ENCODE measurements around the gene PHLPP1.

The PHLPP1 gene

GRCh38 chr18:62833494-62833893, 118.2 kb downstream of the PHLPP1 start:
- peaks cover 37% of the 10 kb centered on the region for H3K4me1 ChIP-seq (ENCODE audit: control insufficient read depth, insufficient read depth, low read length)
- H3K9me3 ChIP-seq (ENCODE audit: control insufficient read depth, insufficient read depth, low read depth, low read length): no peaks in the 10 kb centered on the region
- H3K27me3 ChIP-seq (ENCODE audit: control insufficient read depth, insufficient read depth, low read length): no peaks in the 10 kb centered on the region
- H3K9ac ChIP-seq (ENCODE audit: low read length): no peak overlapping the region
- H3K4me3 ChIP-seq (ENCODE audit: low read depth, low read length): no peak overlapping the region
- H3K27ac ChIP-seq (ENCODE audit: low read depth, low read length): 0 out of 2 replicates have a peak overlapping the region, but pooled peaks have one; percentile 14
- peaks cover 11% of the 10 kb centered on the region for H3K36me3 ChIP-seq (ENCODE audit: control insufficient read depth, insufficient read depth, low read length)

GRCh38 chr18:62834715-62835114, 119.4 kb downstream of the PHLPP1 start:
- Histone ChIP-seq H3K27me3 (ENCODE audit: control insufficient read depth, insufficient read depth, low read length) (no peaks in the 10 kb centered on the region), H3K27ac (ENCODE audit: low read depth, low read length) (no peak overlapping the region), H3K36me3 (ENCODE audit: control insufficient read depth, insufficient read depth, low read length) (peaks cover 10% of the 10 kb centered on the region), H3K4me3 (ENCODE audit: low read depth, low read length) (no peak overlapping the region), H3K9ac (ENCODE audit: low read length) (no peak overlapping the region), H3K4me1 (ENCODE audit: control insufficient read depth, insufficient read depth, low read length) (peaks cover 48% of the 10 kb centered on the region), H3K9me3 (ENCODE audit: control insufficient read depth, insufficient read depth, low read depth, low read length) (no peaks in the 10 kb centered on the region)

- Histone ChIP-seq H3K9ac (ENCODE audit: low read length) (no peak overlapping the region), H3K9me3 (ENCODE audit: control insufficient read depth, insufficient read depth, low read depth, low read length) (no peaks in the 10 kb centered on the region), H3K4me1 (ENCODE audit: control insufficient read depth, insufficient read depth, low read length) (peaks cover 52% of the 10 kb centered on the region), H3K4me3 (ENCODE audit: low read depth, low read length) (no peak overlapping the region), H3K36me3 (ENCODE audit: control insufficient read depth, insufficient read depth, low read length) (no peaks in the 10 kb centered on the region), H3K27me3 (ENCODE audit: control insufficient read depth, insufficient read depth, low read length) (no peaks in the 10 kb centered on the region), H3K27ac (ENCODE audit: low read depth, low read length) (no peak overlapping the region)
Observed at GRCh38 chr18:62837011-62837410, 121.7 kb downstream of the PHLPP1 start.

DNA sequence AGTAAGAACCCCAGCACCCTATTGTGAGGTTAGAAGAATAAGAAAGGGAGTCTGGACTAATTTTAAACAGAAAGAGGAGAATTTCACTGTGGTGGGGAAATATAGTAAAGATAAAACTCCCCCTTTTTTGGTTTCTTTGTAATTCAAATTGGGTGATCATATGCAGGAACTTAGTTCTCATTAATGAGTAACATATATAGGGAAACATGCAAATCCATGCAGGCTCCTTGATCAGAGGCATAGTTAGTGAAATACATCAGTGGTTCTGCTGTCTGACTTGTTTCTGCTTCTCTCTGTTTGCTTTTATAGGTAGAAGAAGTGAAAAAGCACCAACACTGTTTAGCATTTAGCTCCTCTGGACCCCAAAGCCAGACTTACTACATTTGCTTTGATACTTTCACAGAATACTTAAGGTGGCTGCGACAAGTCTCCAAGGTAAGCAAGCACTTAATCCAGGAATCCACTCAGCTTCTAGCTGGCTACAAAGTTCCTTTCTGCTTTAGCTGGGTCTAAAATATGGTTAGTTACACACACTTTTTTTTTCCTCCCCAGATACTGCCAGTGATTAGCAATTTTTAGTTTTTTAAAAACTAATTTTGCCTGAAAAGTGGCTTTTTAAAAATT, 123.2 kb downstream of the PHLPP1 start:
- Histone ChIP-seq H3K9me3 (ENCODE audit: control insufficient read depth, insufficient read depth, low read depth, low read length) (no peaks in the 10 kb centered on the region), H3K4me3 (ENCODE audit: low read depth, low read length) (0 out of 2 replicates have a peak overlapping the region, but pooled peaks have one; percentile 21), H3K9ac (ENCODE audit: low read length) (peak overlapping the region; percentile 22), H3K36me3 (ENCODE audit: control insufficient read depth, insufficient read depth, low read length) (no peaks in the 10 kb centered on the region; the same call in 1 of the 2 replicates), H3K27me3 (ENCODE audit: control insufficient read depth, insufficient read depth, low read length) (no peaks in the 10 kb centered on the region), H3K4me1 (ENCODE audit: control insufficient read depth, insufficient read depth, low read length) (peaks cover 40% of the 10 kb centered on the region), H3K27ac (ENCODE audit: low read depth, low read length) (peak overlapping the region; percentile 85)

DNA sequence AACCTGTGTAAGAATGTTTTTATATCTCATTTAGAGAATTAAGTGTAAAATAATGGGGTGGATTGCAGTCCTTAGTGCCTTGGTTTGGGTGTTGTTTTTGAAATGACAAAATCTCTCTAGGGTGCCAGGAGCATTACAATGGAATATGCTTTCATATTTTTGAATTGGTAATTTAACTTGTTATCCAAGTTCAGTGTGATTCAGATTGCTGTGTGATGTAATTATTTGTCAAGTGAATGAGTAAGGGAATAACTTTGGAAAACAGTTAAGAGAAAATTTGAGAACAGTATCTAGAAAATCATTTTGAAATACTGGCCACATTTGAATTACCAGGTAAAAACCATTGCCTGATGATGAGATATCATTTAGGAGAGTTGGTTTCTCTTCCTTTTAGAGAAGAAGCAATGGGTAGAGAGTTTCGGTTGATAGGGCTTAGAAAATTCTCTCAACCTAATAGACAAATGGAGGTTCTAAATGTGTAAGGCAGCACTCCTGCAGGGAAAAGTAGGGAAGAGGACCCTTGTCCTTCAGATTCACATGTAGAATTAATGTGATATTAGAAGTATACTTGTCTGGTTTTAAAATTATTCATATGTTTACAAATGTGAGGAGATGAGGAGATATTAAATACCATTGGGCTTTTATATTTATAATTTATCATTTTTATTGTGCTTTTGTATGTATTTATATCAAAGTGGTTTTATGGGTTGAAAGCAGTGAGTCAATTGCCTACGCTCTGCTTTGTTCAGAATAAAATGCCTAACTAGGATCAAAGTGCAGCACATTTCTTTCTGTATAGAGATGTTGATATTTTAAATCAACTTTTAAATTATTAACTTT, 124.8 kb downstream of the PHLPP1 start:
- peaks cover 36% of the 10 kb centered on the region for H3K4me1 ChIP-seq (ENCODE audit: control insufficient read depth, insufficient read depth, low read length)
- 0 out of 2 replicates have a peak overlapping the region, but pooled peaks have one; percentile 7 for H3K4me3 ChIP-seq (ENCODE audit: low read depth, low read length)
- no peaks in the 10 kb centered on the region for H3K27me3 ChIP-seq (ENCODE audit: control insufficient read depth, insufficient read depth, low read length)
- no peaks in the 10 kb centered on the region; the same call in 1 of the 2 replicates for H3K36me3 ChIP-seq (ENCODE audit: control insufficient read depth, insufficient read depth, low read length)
- peak overlapping the region; percentile 71 for H3K27ac ChIP-seq (ENCODE audit: low read depth, low read length)
- H3K9me3 ChIP-seq (ENCODE audit: control insufficient read depth, insufficient read depth, low read depth, low read length): no peaks in the 10 kb centered on the region
- no peak overlapping the region for H3K9ac ChIP-seq (ENCODE audit: low read length)

- Histone ChIP-seq H3K4me3 (ENCODE audit: low read depth, low read length) (no peak overlapping the region), H3K9ac (ENCODE audit: low read length) (no peak overlapping the region), H3K27me3 (ENCODE audit: control insufficient read depth, insufficient read depth, low read length) (no peaks in the 10 kb centered on the region), H3K27ac (ENCODE audit: low read depth, low read length) (no peak overlapping the region), H3K36me3 (ENCODE audit: control insufficient read depth, insufficient read depth, low read length) (no peaks in the 10 kb centered on the region; the same call in 1 of the 2 replicates), H3K9me3 (ENCODE audit: control insufficient read depth, insufficient read depth, low read depth, low read length) (no peaks in the 10 kb centered on the region), H3K4me1 (ENCODE audit: control insufficient read depth, insufficient read depth, low read length) (peaks cover 41% of the 10 kb centered on the region)
Observed at GRCh38 chr18:62841405-62841804, 126.1 kb downstream of the PHLPP1 start.

DNA sequence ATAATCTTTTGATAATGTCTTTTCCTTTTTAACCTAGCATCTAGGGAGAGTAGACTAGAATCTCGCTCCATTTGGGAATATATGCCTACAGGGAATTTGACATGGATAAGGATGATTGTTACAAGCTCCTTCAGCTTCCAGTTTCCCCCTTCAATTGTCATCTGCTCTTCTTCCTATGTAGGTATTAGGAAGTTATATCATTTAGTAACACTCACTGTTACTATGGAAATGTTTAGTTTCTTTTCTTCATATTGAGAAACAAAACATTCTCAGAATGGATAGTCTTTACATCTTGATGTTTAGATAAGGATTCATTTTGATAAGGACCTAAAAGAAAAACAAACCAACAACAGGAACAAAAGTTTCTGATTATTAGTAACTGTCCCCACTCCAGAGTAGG, 127.6 kb downstream of the PHLPP1 start:
- Histone ChIP-seq H3K4me1 (ENCODE audit: control insufficient read depth, insufficient read depth, low read length) (peaks cover 37% of the 10 kb centered on the region), H3K9me3 (ENCODE audit: control insufficient read depth, insufficient read depth, low read depth, low read length) (no peaks in the 10 kb centered on the region), H3K27me3 (ENCODE audit: control insufficient read depth, insufficient read depth, low read length) (no peaks in the 10 kb centered on the region), H3K27ac (ENCODE audit: low read depth, low read length) (no peak overlapping the region), H3K4me3 (ENCODE audit: low read depth, low read length) (no peak overlapping the region), H3K9ac (ENCODE audit: low read length) (no peak overlapping the region), H3K36me3 (ENCODE audit: control insufficient read depth, insufficient read depth, low read length) (no peaks in the 10 kb centered on the region; the same call in 1 of the 2 replicates)

- no peak overlapping the region for H3K9ac ChIP-seq (ENCODE audit: low read length)
- no peak overlapping the region for H3K4me3 ChIP-seq (ENCODE audit: low read depth, low read length)
- H3K4me1 ChIP-seq (ENCODE audit: control insufficient read depth, insufficient read depth, low read length): peaks cover 18% of the 10 kb centered on the region
- H3K27ac ChIP-seq (ENCODE audit: low read depth, low read length): no peak overlapping the region
- no peaks in the 10 kb centered on the region for H3K27me3 ChIP-seq (ENCODE audit: control insufficient read depth, insufficient read depth, low read length)
- H3K36me3 ChIP-seq (ENCODE audit: control insufficient read depth, insufficient read depth, low read length): no peaks in the 10 kb centered on the region; the same call in 1 of the 2 replicates
- H3K9me3 ChIP-seq (ENCODE audit: control insufficient read depth, insufficient read depth, low read depth, low read length): no peaks in the 10 kb centered on the region
Observed at GRCh38 chr18:62844850-62845643, 129.7 kb downstream of the PHLPP1 start.

DNA sequence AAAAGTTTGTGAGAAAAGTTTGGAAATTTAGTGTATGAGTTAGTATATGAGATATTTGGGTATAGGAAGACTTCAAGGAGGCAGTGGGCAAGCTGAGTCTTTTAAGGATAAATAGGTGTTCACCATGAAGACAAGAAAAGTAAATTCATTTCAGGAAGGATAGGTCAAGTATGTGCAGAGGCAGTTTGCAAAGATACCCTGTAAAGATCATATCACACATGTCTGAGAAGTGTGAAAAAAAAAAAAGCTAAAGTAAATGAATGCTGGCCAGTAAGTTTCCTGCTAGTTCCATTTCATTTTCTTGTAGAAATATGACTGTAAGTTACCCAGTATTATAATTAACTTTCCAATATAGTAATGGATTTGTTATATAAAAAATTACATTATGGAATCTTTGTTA, 131.0 kb downstream of the PHLPP1 start:
- Histone ChIP-seq H3K4me3 (ENCODE audit: low read depth, low read length) (no peak overlapping the region), H3K36me3 (ENCODE audit: control insufficient read depth, insufficient read depth, low read length) (no peaks in the 10 kb centered on the region; the same call in 1 of the 2 replicates), H3K27ac (ENCODE audit: low read depth, low read length) (no peak overlapping the region), H3K9me3 (ENCODE audit: control insufficient read depth, insufficient read depth, low read depth, low read length) (no peaks in the 10 kb centered on the region), H3K9ac (ENCODE audit: low read length) (no peak overlapping the region), H3K27me3 (ENCODE audit: control insufficient read depth, insufficient read depth, low read length) (no peaks in the 10 kb centered on the region), H3K4me1 (ENCODE audit: control insufficient read depth, insufficient read depth, low read length) (peaks cover 9% of the 10 kb centered on the region; the same call in 1 of the 2 replicates)

- H3K9me3 ChIP-seq (ENCODE audit: control insufficient read depth, insufficient read depth, low read depth, low read length): no peaks in the 10 kb centered on the region
- H3K9ac ChIP-seq (ENCODE audit: low read length): no peak overlapping the region
- H3K27me3 ChIP-seq (ENCODE audit: control insufficient read depth, insufficient read depth, low read length): no peaks in the 10 kb centered on the region
- H3K4me3 ChIP-seq (ENCODE audit: low read depth, low read length): no peak overlapping the region
- H3K4me1 ChIP-seq (ENCODE audit: control insufficient read depth, insufficient read depth, low read length): peaks cover 9% of the 10 kb centered on the region; the same call in 1 of the 2 replicates
- H3K36me3 ChIP-seq (ENCODE audit: control insufficient read depth, insufficient read depth, low read length): no peaks in the 10 kb centered on the region; the same call in 1 of the 2 replicates
- H3K27ac ChIP-seq (ENCODE audit: low read depth, low read length): no peak overlapping the region
Observed at GRCh38 chr18:62847081-62847480, 131.7 kb downstream of the PHLPP1 start.
